Measurements from ENCODE around the gene UNC13C.

Gene UNC13C

GRCh38 chr15:54660356-54660755 is 682.1 kb downstream of the UNC13C start:
- DNase-seq (ENCODE audit: low spot score): peak; percentile 9

- no peak for DNase-seq (ENCODE audit: low spot score)
Measured at GRCh38 chr15:54675241-54675640, 697.0 kb downstream of the UNC13C start.

GRCh38 chr15:54681584-54681983 is 703.3 kb downstream of the UNC13C start:
- DNase-seq (ENCODE audit: low spot score): no peak
